ENCODE results near the gene PEX14.

DNA sequence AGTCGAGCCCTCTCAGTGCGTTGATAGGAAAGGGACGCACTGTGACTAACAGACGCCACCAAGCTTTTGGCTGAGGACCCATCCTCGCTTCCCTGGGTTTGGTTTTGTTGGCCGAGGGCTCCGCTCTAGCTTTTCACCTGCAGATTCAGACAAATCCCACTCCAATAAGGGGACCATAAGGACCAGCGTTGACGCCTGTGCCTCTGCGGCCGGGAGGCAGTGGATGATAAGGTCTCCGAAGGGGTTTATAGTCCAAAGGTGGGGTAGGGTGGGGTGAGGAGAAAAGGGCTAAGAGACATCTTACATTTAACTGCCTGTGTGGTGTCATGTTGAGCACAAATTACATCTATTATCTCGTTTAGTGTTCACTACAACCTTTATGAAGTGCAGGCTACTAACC, 760 bp downstream of the PEX14 start:
- TF ChIP-seq, protein P1, sequence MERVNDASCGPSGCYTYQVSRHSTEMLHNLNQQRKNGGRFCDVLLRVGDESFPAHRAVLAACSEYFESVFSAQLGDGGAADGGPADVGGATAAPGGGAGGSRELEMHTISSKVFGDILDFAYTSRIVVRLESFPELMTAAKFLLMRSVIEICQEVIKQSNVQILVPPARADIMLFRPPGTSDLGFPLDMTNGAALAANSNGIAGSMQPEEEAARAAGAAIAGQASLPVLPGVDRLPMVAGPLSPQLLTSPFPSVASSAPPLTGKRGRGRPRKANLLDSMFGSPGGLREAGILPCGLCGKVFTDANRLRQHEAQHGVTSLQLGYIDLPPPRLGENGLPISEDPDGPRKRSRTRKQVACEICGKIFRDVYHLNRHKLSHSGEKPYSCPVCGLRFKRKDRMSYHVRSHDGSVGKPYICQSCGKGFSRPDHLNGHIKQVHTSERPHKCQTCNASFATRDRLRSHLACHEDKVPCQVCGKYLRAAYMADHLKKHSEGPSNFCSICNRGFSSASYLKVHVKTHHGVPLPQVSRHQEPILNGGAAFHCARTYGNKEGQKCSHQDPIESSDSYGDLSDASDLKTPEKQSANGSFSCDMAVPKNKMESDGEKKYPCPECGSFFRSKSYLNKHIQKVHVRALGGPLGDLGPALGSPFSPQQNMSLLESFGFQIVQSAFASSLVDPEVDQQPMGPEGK (CRISPR knock-in tag; IDR thresholded peaks at IDR 0.05; ENCODE audit: borderline replicate concordance): no peak
- TF ChIP-seq ZC3H10 (CRISPR knock-in tag; IDR thresholded peaks at IDR 0.05) (no peak), RARB (CRISPR knock-in tag; IDR thresholded peaks at IDR 0.05) (no peak), ARNTL (CRISPR knock-in tag; IDR thresholded peaks at IDR 0.05; ENCODE audit: borderline replicate concordance, low read depth) (no peak), ZFP3 (CRISPR knock-in tag; IDR thresholded peaks at IDR 0.05) (no peak), TOX (CRISPR knock-in tag; IDR thresholded peaks at IDR 0.05; ENCODE audit: borderline replicate concordance) (no peak), ZFP30 (CRISPR knock-in tag; IDR thresholded peaks at IDR 0.05) (no peak), ZNF70 (CRISPR knock-in tag; IDR thresholded peaks at IDR 0.05) (no peak), ISL1 (CRISPR knock-in tag; IDR thresholded peaks at IDR 0.05) (no peak)
- TF ChIP-seq, protein P2, sequence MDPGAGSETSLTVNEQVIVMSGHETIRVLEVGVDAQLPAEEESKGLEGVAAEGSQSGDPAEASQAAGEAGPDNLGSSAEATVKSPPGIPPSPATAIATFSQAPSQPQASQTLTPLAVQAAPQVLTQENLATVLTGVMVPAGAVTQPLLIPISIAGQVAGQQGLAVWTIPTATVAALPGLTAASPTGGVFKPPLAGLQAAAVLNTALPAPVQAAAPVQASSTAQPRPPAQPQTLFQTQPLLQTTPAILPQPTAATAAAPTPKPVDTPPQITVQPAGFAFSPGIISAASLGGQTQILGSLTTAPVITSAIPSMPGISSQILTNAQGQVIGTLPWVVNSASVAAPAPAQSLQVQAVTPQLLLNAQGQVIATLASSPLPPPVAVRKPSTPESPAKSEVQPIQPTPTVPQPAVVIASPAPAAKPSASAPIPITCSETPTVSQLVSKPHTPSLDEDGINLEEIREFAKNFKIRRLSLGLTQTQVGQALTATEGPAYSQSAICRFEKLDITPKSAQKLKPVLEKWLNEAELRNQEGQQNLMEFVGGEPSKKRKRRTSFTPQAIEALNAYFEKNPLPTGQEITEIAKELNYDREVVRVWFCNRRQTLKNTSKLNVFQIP (CRISPR knock-in tag; IDR thresholded peaks at IDR 0.05; ENCODE audit: borderline replicate concordance, low read depth): no peak
- TF ChIP-seq, protein P3, sequence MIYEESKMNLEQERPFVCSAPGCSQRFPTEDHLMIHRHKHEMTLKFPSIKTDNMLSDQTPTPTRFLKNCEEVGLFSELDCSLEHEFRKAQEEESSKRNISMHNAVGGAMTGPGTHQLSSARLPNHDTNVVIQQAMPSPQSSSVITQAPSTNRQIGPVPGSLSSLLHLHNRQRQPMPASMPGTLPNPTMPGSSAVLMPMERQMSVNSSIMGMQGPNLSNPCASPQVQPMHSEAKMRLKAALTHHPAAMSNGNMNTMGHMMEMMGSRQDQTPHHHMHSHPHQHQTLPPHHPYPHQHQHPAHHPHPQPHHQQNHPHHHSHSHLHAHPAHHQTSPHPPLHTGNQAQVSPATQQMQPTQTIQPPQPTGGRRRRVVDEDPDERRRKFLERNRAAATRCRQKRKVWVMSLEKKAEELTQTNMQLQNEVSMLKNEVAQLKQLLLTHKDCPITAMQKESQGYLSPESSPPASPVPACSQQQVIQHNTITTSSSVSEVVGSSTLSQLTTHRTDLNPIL (CRISPR knock-in tag; IDR thresholded peaks at IDR 0.05; ENCODE audit: low read depth): no peak
- TF ChIP-seq, protein P4, sequence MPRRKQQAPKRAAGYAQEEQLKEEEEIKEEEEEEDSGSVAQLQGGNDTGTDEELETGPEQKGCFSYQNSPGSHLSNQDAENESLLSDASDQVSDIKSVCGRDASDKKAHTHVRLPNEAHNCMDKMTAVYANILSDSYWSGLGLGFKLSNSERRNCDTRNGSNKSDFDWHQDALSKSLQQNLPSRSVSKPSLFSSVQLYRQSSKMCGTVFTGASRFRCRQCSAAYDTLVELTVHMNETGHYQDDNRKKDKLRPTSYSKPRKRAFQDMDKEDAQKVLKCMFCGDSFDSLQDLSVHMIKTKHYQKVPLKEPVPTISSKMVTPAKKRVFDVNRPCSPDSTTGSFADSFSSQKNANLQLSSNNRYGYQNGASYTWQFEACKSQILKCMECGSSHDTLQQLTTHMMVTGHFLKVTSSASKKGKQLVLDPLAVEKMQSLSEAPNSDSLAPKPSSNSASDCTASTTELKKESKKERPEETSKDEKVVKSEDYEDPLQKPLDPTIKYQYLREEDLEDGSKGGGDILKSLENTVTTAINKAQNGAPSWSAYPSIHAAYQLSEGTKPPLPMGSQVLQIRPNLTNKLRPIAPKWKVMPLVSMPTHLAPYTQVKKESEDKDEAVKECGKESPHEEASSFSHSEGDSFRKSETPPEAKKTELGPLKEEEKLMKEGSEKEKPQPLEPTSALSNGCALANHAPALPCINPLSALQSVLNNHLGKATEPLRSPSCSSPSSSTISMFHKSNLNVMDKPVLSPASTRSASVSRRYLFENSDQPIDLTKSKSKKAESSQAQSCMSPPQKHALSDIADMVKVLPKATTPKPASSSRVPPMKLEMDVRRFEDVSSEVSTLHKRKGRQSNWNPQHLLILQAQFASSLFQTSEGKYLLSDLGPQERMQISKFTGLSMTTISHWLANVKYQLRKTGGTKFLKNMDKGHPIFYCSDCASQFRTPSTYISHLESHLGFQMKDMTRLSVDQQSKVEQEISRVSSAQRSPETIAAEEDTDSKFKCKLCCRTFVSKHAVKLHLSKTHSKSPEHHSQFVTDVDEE (CRISPR knock-in tag; IDR thresholded peaks at IDR 0.05): no peak

Data from SK-N-SH treated with all-trans-retinoic acid at 6 μM for 48 hours (cell line).